Measurements from ENCODE around the gene HIVEP3.
A peak's percentile ranks its signal among the peaks of the same experiment; 100 is the strongest.

Gene HIVEP3

GRCh38 chr1:41660570-41661427 is 257.9 kb downstream of the HIVEP3 start:
- DNase-seq: no peak

DNA sequence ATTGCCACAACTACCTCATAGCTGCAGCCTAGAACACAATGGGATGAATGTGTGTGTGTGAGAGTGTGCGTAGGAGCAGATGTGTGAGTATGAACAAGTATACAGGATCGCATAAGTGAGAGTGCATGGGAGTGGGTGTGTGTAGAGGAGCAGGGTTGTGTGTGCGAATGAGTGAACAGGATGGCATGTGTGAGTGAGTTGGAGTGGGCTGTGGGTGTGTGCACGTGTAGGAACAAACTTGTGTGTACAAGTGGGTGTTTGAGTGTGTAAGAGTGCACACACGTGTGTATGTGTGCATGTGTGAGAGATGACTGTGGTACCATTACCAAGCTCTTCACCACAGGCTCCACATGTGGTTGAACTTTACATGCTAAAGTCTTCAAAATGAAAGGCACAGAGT is 258.8 kb downstream of the HIVEP3 start:
- DNase-seq: no peak

- DNase-seq: no peak
Measured at GRCh38 chr1:41659159-41659495, 259.6 kb downstream of the HIVEP3 start.

DNA sequence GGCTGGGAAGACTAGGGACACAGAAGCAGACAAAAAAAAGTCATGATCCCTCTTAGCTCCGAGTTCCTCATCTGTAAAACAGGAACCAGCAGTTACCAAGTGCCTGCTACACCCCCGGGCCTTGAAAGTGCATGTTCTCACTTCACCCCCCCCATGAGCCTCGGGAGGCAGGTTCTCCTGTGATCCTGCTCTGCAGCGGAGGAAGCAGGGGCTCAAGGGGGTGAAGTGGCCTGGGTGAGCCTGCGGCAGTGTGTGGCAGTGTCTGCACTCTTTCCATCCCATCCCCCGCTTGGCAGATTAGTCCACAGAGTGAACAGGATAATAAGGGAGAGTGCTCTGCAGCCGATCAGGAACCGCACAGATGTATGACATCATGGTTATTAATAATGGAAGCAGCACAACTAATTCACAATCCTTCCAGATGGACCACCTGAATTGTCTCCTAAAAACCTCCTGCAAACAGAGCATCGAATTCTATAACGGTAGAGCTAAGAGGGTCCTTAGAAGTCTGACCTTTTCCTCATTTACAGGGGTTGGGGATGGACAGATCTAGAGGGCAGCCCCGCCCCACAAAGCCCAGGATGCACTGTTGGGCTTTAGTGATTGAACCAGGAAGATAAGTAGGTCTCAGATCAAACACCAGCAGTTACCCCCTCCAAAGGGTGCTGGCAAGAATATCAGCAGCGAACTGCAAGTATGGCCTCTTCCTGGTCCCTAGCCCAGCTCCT is 260.1 kb downstream of the HIVEP3 start:
- no peak for DNase-seq

DNA sequence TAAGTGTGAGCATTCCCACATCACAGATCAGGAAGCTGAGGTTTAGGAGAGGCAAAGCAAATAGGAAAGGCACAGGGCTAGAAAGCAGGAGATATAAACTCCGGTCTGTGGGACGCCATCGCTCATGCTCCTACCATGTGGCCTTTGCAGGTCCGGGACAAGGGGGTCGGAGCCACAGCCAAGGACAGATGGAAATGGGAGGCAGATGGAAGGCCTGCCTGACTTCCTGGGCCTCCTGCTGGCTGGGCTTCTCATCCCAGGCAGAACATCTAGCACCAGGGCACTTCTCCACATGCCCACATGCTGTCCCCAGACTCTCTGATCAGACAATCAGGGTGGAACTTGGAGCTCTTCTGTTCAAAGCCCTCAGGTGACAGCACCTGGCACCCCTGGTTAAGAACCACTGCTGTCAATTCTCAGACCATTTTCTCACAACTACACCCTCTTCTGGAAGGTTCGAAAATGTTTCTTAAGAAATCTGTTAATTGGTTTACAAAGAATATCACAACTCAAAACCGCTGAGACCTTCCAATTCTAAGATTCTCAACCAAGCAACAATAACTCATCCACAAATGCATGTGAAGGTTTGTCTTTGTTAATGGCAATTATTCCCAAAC is 260.9 kb downstream of the HIVEP3 start:
- no peak for DNase-seq

DNA sequence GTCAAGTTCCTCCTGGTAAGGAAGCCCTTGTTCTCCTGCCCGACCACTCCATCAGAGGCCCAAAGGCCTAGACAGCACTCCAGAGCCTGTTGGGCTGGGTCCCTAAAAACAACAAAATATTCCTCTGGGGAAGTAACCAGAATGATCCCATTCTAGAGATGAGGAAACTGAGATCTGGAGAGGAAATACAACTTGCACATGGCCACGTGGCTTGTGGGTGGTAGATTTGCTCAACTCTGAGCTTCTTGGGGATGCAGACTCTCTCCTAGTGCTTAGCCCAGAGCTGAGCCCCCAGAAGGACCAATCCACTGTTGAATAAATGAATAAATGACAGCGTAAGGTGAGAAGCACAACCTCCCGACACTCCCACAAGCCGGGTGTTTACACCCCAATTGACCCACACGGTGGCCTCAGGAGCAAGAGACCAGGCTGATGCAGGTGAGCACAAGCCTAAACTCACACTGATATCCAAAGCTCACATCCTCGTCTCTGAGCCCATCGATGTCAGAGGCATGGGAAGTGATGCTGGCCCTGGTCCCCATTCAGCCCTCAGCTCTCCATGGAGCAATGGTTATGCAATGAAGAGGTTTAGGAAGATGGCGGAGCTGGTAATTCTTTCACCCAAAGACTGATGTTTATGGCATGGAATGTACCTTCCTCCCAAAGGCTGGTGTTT is 261.8 kb downstream of the HIVEP3 start:
- DNase-seq: no peak

GRCh38 chr1:41656068-41656467 is 262.7 kb downstream of the HIVEP3 start:
- no peak for DNase-seq

- DNase-seq: no peak
Measured at GRCh38 chr1:41655632-41656031, 263.1 kb downstream of the HIVEP3 start.

DNA sequence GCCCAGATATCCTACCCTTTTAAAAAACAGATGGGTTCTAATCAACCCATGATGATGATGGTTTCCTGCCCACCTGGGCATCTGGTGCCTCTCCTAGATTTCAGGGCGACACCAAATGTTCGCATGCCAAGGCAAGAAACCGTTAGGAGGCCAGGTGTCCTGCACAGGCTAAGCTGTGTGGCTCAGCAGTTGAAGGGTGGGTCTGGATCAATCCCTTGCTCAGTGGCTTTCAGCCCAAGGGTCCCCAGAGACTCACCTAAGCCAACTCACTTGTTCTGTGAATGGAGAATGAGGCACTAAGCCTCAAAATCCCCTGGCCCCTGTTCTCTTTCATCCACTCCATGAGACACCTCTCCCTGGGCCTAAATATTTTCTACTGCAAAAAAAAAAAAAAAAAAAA is 265.1 kb downstream of the HIVEP3 start:
- no peak for DNase-seq

GRCh38 chr1:41652384-41653265 is 266.1 kb downstream of the HIVEP3 start:
- DNase-seq: no peak

DNA sequence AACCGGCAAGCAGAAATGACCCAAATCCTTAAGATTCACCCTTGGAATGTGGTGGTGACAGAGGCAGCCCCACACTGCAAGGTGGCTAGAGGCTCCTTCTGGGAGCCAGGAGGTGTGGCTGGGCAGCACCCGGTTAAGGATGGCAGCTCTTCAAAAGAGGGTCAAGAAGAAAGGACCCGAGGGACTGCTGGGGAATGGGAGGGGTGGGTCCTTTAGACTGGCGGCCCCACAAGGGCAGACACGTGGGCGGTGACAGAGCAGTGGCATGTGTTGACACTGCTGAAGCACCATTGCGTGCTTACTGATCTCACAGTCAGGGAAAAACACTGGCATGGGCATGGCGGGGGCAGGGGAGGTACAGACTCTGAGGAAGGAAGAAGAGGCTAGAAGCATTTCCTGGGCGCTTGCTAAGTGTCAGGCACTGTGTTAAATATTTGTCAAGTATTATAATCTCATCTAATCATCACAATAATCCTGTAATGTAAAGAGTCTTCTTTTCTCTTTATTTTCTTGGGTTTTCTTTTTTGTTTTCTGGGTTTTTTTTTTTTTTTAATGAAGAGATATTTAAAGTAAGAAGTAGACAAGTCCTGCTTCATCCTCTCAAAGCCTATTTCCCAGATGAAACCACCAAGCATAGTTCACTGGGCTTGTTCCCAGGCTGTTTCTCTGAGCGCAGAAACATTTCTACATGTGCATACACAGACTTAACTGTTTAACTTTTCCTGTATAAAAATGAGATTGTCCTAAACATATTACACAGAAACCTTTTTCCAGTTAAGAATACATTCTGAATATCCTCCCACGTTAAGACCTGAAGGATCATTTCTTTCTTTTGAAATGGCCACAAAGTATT is 268.5 kb downstream of the HIVEP3 start:
- DNase-seq: peak; percentile 99

DNA sequence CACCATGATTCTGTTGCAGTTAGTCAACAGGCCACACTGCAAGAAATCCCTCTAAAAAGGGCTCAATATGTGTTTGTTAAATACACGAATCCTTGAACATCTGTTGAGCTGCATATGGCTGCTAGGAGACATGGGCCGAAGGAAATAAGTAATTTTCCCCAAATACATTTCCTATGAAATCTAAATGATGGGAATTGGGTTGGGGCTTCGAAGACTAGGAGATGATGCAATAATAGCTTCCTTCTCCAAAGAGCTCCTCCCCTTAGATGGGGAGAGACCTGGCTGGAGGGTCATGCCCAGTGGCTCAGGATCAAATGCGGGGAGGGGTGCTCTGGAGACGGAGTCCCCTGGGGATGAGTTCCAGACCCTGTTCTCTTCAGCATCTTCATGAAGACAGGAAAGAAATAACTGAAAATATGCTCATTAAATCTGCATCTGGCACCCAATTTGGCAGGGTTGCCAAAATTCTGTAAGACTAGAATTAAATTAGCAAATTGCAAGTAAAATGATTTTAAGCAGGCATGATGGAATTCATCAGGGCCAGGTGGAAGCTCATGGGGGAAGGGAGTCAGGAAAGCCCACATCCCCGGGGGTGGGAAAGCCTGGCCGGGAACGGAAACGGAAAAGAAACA is 269.2 kb downstream of the HIVEP3 start:
- DNase-seq: no peak

DNA sequence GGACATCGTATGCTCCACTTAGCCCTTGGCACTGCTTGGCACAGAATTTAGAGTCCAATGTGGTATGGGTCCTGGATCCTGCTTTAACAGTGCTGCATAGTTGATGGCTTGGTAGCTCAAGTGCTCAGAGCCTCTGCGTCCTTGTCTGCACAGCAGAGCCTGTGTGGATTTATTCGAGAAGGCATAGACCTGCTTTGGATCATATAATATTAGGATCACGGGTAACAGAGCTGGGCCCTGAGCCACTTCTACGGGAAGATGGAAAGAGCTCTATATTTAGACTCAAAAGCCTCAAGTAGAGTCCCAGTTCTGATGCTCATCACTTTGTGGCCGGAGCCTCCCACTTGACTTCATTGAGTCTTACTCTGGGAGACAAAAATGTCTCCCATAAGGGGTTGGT is 269.9 kb downstream of the HIVEP3 start:
- DNase-seq: no peak

- DNase-seq: no peak
Measured at GRCh38 chr1:41648230-41648629, 270.5 kb downstream of the HIVEP3 start.

DNA sequence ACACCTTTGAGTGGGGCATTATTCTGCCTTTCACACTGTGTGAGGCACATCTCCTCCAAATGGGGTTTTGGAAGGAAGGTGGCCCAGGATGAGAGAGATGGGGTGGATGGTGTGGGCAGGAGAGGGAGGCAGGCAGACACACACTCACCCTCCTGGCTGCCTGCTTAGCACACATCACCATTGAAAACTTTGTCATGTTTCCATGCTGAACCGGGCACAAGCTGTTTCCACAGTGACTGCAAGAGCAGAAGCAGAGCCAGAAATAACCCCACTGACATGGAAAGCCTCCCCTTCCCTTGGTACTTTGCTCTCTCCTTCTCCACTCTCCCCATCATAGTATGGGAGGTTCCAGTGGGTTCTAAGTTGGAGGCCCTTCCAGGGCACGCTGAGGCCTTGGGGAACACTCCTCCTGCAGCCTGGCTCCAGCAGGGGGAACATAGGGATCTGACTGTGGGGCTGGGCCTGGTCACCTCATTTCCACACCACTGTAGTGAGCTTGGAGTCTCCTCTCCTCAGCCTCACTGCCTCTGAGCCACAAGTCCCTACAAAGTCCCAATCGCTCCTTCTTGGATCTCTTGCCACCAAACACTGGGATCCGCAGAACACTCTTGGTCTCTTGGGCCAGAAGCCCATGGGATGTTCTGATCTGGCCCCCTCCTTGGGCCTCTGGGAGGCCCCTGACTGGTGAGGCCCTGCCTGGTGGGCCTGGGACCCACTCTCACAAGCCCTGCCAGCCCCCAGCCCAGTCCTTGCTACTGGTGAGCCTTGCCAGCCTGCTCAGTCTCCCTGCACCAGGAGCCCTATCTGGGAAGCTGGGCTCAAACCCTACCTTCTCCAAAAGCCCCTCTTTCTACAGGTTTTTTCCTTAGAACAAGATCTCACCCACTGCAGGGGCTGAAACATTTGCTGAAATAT is 271.2 kb downstream of the HIVEP3 start:
- DNase-seq: no peak

GRCh38 chr1:41646186-41646585 is 272.5 kb downstream of the HIVEP3 start:
- DNase-seq: no peak

DNA sequence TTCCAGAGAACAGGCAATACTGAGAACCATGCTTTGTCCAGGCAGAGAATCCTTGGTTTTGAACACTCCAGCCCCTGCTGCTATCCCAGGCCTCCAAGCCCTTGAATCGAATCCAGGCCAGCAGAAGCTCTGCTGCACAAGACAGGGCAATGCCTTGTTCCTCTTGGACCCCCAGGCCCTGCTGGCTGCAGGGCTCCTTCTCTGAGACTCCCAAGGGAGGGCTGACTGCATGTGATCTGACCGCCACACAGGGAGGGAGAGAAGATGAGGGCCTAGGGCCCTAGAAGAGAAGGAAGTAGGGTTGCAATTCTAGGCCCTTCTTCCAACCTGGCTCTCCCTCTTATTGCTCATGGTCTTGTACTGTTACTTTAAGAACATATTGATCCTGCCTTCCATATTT is 273.7 kb downstream of the HIVEP3 start:
- no peak for DNase-seq

DNA sequence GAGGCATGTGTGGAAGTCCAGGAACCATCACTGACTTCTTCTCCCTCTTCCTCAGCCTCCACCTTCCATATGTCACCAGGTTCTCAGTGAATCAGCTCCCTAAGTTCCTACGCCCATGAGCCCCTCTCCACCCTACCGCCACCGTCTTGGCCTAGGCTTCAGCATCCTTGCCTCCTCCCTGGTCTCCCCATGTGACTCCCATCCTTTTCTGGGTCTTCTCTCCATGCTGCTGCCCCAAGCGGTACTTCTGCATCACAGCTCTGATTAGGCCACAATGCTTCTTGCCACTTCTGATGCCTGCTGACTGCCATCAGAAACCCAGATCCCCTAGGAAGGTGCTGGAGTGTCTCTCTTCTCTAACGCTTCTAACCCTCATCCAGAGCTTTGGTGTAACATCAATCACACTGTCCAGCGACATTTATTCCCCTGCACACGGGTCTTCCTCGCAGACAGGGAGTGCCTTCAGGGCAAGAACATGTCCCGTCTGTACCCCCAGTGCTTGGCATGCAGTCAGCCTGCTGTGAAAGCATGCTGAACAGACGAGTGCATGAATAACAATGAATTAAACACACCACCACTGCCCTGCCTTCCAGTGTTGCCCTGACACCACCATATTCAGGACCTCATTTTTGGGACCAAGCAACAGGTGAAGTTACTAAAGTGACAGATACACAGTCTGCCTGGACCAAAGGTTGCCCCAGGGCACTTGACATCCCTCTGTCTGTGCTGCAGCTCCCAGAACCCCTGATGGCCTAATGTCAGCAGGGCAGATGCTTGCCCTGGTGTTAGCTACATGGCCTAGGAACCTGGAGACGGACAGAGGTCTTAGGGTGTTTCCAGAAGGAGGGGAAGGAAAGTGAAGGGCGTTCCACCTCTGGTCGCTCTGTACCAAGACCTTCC is 275.6 kb downstream of the HIVEP3 start:
- DNase-seq: no peak
